Stomach (tissue), 4 donors: Measurements from ENCODE around the gene SLMAP.

Experiments
- EP300 ChIP-seq: sonication (generic); formaldehyde crosslinking; IDR thresholded peaks from one replicate; pipeline ENCODE4 v1.6.1; 2017; ENCODE audit warnings: antibody characterized with exemption
- POLR2A ChIP-seq, 4 donors: fragments of 450-650 bp; IDR thresholded peaks; one replicate each; pipeline ENCODE4 v1.6.1; 2016; ENCODE audit warnings: antibody characterized with exemption in 4 of 4, control low read depth in 2 of 4, mild to moderate bottlenecking in 1 of 4, moderate library complexity in 1 of 4
- TF ChIP-seq, protein P1 (sequence below), 7 experiments: fragments of 450-650 bp in 4 of 7; fragments of 200-600 bp in 3 of 7; sonication (generic) in 3 of 7; IDR thresholded peaks; one replicate each; pipeline ENCODE4 v1.5.1; 2016 to 2019; ENCODE audit warnings: antibody characterized with exemption in 7 of 7, control low read depth in 2 of 7, mild to moderate bottlenecking in 1 of 7

DNA sequence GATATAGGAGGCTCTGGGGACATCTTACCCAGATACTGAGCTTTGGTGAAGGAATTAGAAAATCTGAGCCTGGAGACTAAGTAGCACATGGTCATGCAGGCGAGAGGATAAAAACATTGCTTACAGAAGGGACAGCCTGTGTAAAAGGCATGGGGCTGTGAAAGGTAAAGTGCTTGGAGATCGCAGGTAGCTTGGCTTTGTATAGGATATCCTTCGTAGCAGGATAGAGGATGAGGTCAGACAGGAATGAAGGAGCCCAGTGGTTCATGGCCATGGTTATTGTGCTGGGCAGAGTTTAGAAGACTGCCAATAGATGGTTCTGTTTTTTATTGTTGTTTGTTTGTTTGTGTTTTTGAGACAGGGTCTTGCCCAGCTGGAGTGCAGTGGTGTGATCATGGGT is 82.5 kb downstream of the SLMAP start:
- TF ChIP-seq, protein P1, sequence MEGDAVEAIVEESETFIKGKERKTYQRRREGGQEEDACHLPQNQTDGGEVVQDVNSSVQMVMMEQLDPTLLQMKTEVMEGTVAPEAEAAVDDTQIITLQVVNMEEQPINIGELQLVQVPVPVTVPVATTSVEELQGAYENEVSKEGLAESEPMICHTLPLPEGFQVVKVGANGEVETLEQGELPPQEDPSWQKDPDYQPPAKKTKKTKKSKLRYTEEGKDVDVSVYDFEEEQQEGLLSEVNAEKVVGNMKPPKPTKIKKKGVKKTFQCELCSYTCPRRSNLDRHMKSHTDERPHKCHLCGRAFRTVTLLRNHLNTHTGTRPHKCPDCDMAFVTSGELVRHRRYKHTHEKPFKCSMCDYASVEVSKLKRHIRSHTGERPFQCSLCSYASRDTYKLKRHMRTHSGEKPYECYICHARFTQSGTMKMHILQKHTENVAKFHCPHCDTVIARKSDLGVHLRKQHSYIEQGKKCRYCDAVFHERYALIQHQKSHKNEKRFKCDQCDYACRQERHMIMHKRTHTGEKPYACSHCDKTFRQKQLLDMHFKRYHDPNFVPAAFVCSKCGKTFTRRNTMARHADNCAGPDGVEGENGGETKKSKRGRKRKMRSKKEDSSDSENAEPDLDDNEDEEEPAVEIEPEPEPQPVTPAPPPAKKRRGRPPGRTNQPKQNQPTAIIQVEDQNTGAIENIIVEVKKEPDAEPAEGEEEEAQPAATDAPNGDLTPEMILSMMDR (IDR thresholded peaks at IDR 0.05): no peak
- TF ChIP-seq EP300 (no peak), POLR2A (IDR thresholded peaks at IDR 0.05) (no peak)
